A549 (cell line): ENCODE data around the gene LMBR1. TPM values are rescaled to one million over a fixed set of nuclear protein-coding genes. Genes with fewer than 3 reads are reported as not detected.

Experiments used
- ATAC-seq, 2 experiments: fragments of 200-7000 bp in 1 of 2; fragments of >200 bp in 1 of 2; cut with Nextera tagmentation in 1 of 2; cut with Tn5 transposase in 1 of 2; 3 replicates each; pipeline versions ENCODE4 v1.8.0 to v1.9.1; 2018 to 2020; ENCODE audit warnings: mild to moderate bottlenecking in 1 of 2, moderate library complexity in 1 of 2
- CTCF ChIA-PET: fragments of 300-600 bp; sonication (Branson Sonifier 250); formaldehyde crosslinking; extraction: SDS; loops from one replicate; lab custom pipeline; 2021; ENCODE audit warnings: antibody characterized with exemption, inconsistent platforms; lab: Yijun Ruan, JAX
- POLR2A ChIA-PET: fragments of 350-600 bp; formaldehyde crosslinking; extraction: SDS; loops from one replicate; lab custom pipeline; 2021; ENCODE audit warnings: antibody characterized with exemption, inconsistent platforms; lab: Yijun Ruan, JAX
- DNase-seq, 2 experiments: peaks; one replicate each; pipeline versions ENCODE4 v3.0.0 to v3.0.0-alpha.2; 2011 to 2016; ENCODE audit warnings: low read depth in 1 of 2, low spot score in 1 of 2
- FAIRE-seq: peaks from 2 replicates; lab custom pipeline; 2011; peaks lifted over from hg19 to GRCh38; lab: Jason Lieb, UNC
- H3K27ac ChIP-seq, 2 experiments: fragments of >200 bp; sonication (Bioruptor Twin); formaldehyde crosslinking; 3 replicates each; pipeline ENCODE4 v1.5.1; 2016 to 2017
- H3K4me1 ChIP-seq: fragments of >200 bp; sonication (Bioruptor Twin); formaldehyde crosslinking; 3 replicates; pipeline ENCODE4 v1.6.1; 2016
- H3K4me2 ChIP-seq: fragments of >200 bp; sonication (Bioruptor Twin); formaldehyde crosslinking; 3 replicates; pipeline ENCODE4 v1.6.1; 2016
- H3K4me3 ChIP-seq: fragments of >200 bp; sonication (Bioruptor Twin); formaldehyde crosslinking; 3 replicates; pipeline ENCODE4 v1.5.1; 2016
- H3K9me3 ChIP-seq: fragments of >200 bp; sonication (Bioruptor Twin); formaldehyde crosslinking; 3 replicates; pipeline ENCODE4 v1.6.1; 2016
- ATOH8 ChIP-seq: fragments of 250-450 bp; sonication (Bioruptor Pico); IDR thresholded peaks from 2 replicates; pipeline ENCODE4 v1.5.0; 2020; ENCODE audit warnings: low read depth, mild to moderate bottlenecking, moderate library complexity
- BHLHE40 ChIP-seq: IDR thresholded peaks from 2 replicates; pipeline ENCODE4 v1.6.1; 2012; ENCODE audit warnings: low read depth, low read length, inconsistent platforms
- CBX8 ChIP-seq: fragments of 200-600 bp; sonication (generic); IDR thresholded peaks from 2 replicates; pipeline ENCODE4 v1.6.1; 2016
- CEBPB ChIP-seq, 2 experiments: fragments of >200 bp in 1 of 2; sonication (Bioruptor Twin) in 1 of 2; formaldehyde crosslinking in 1 of 2; IDR thresholded peaks; 2 replicates each; pipeline ENCODE4 v1.6.1; 2012 to 2016
- CHD4 ChIP-seq: fragments of 200-600 bp; sonication (generic); IDR thresholded peaks from 2 replicates; pipeline ENCODE4 v1.6.1; 2016; ENCODE audit warnings: antibody characterized with exemption, mild to moderate bottlenecking, borderline replicate concordance
- E2F6 ChIP-seq: IDR thresholded peaks from 2 replicates; pipeline ENCODE4 v1.6.1; 2012; ENCODE audit warnings: low read depth, borderline replicate concordance
- EHF ChIP-seq: fragments of 250-450 bp; sonication (Bioruptor Pico); IDR thresholded peaks from 2 replicates; pipeline ENCODE4 v1.5.0; 2020; ENCODE audit warnings: mild to moderate bottlenecking
- EP300 ChIP-seq, 2 experiments: fragments of >200 bp; sonication (Bioruptor Twin); formaldehyde crosslinking; IDR thresholded peaks; 2 replicates in 1 of 2; 3 replicates in 1 of 2; pipeline ENCODE4 v1.6.1; 2016 to 2017
- FOSL2 ChIP-seq, 2 experiments: fragments of 450-650 bp in 1 of 2; fragments of >200 bp in 1 of 2; sonication (Bioruptor Twin) in 1 of 2; formaldehyde crosslinking; IDR thresholded peaks; 2 replicates each; pipeline versions ENCODE4 v1.5.0 to v1.6.1; 2016 to 2020; ENCODE audit warnings: mild to moderate bottlenecking in 1 of 2, moderate library complexity in 1 of 2
- FOXS1 ChIP-seq: fragments of 250-450 bp; sonication (Bioruptor Pico); IDR thresholded peaks from 2 replicates; pipeline ENCODE4 v1.5.0; 2020; ENCODE audit warnings: mild to moderate bottlenecking, moderate library complexity
- HDAC2 ChIP-seq: fragments of 200-600 bp; sonication (generic); IDR thresholded peaks from 2 replicates; pipeline ENCODE4 v1.6.1; 2016
- HOXB13 ChIP-seq: fragments of 250-450 bp; sonication (Bioruptor Pico); IDR thresholded peaks from 2 replicates; pipeline ENCODE4 v1.5.0; 2020; ENCODE audit warnings: low read depth, mild to moderate bottlenecking, moderate library complexity
- HOXB5 ChIP-seq: fragments of 250-450 bp; sonication (Bioruptor Pico); IDR thresholded peaks from 2 replicates; pipeline ENCODE4 v1.5.0; 2020; ENCODE audit warnings: mild to moderate bottlenecking, moderate library complexity
- MYC ChIP-seq: IDR thresholded peaks from 2 replicates; pipeline ENCODE4 v1.6.1; 2012; ENCODE audit warnings: mild to moderate bottlenecking, inconsistent platforms, low read length, improper control_type of control experiment, borderline replicate concordance
- NFE2L2 ChIP-seq: fragments of 150-350 bp; conservative IDR thresholded peaks from 2 replicates; pipeline ENCODE4 v1.6.1; 2014; ENCODE audit warnings: low read length
- POLR2AphosphoS2 ChIP-seq: conservative IDR thresholded peaks from 2 replicates; pipeline ENCODE4 v1.6.1; 2012; ENCODE audit warnings: low read length, improper control_type of control experiment, inconsistent platforms
- RAD21 ChIP-seq, 2 experiments: fragments of >200 bp in 1 of 2; sonication (Bioruptor Twin) in 1 of 2; formaldehyde crosslinking in 1 of 2; IDR thresholded peaks in 1 of 2; conservative IDR thresholded peaks in 1 of 2; 2 replicates in 1 of 2; 3 replicates in 1 of 2; pipeline ENCODE4 v1.6.1; 2012 to 2018; ENCODE audit warnings: inconsistent platforms in 1 of 2
- REST ChIP-seq: fragments of 200-600 bp; sonication (generic); IDR thresholded peaks from 2 replicates; pipeline ENCODE4 v1.6.1; 2016; ENCODE audit warnings: antibody characterized with exemption, mild to moderate bottlenecking, moderate library complexity
- SMC3 ChIP-seq: fragments of >200 bp; sonication (Bioruptor Twin); formaldehyde crosslinking; IDR thresholded peaks from 3 replicates; pipeline ENCODE4 v1.6.1; 2018; ENCODE audit warnings: inconsistent platforms
- SREBF2 ChIP-seq: fragments of 450-650 bp; IDR thresholded peaks from 2 replicates; pipeline ENCODE4 v1.6.1; 2014; ENCODE audit warnings: mild to moderate bottlenecking, moderate library complexity
- TFCP2L1 ChIP-seq: fragments of 250-450 bp; sonication (Bioruptor Pico); IDR thresholded peaks from 2 replicates; pipeline ENCODE4 v1.5.0; 2021; ENCODE audit warnings: mild to moderate bottlenecking
- ZC3H11A ChIP-seq: fragments of 450-650 bp; IDR thresholded peaks from 2 replicates; pipeline ENCODE4 v1.6.1; 2014; ENCODE audit warnings: antibody characterized with exemption, mild to moderate bottlenecking
- ZFP36 ChIP-seq: fragments of 450-650 bp; IDR thresholded peaks from 2 replicates; pipeline ENCODE4 v1.6.1; 2014; ENCODE audit warnings: borderline replicate concordance; ENCODE audit not compliant: partially characterized antibody
- WGBS: methylation state at CpG from one replicate; pipeline ENCODE4 v1.1.6; 2017; ENCODE audit errors: missing lambda C conversion rate; 5-methylcytosine and 5-hydroxymethylcytosine counted together
- polyA plus RNA-seq, 4 experiments: library from polyadenylated mRNA; depleted of rRNA in 3 of 4; stranded (reverse); fragments of >200 nt; fragmentation: RNase III in 1 of 4; extraction: RNeasy Plus Mini Kit Qiagen cat#74134 plus additional on column Dnase treatment in 1 of 4; gene quantifications; 2 replicates in 3 of 4; 3 replicates in 1 of 4; pipeline ENCODE4 v1.2.3, GENCODE V29; 2011 to 2017
- TF ChIP-seq, protein P1 (sequence below): fragments of 150-350 bp; IDR thresholded peaks from 2 replicates; pipeline ENCODE4 v1.6.1; 2014; ENCODE audit warnings: low read depth, mild to moderate bottlenecking, low read length
- TF ChIP-seq, protein P2 (sequence below): fragments of 250-450 bp; sonication (Bioruptor Pico); IDR thresholded peaks from 2 replicates; pipeline ENCODE4 v1.5.0; 2021; ENCODE audit warnings: mild to moderate bottlenecking, moderate library complexity, borderline replicate concordance
- TF ChIP-seq, protein P3 (sequence below): fragments of 450-650 bp; IDR thresholded peaks from 2 replicates; pipeline ENCODE4 v1.6.1; 2014; ENCODE audit warnings: antibody characterized with exemption

Gene LMBR1
- polyA plus RNA-seq, 2 of the 4 experiments (the other 2 are of a cell fraction), result 33.2 to 42.3 TPM

DNA sequence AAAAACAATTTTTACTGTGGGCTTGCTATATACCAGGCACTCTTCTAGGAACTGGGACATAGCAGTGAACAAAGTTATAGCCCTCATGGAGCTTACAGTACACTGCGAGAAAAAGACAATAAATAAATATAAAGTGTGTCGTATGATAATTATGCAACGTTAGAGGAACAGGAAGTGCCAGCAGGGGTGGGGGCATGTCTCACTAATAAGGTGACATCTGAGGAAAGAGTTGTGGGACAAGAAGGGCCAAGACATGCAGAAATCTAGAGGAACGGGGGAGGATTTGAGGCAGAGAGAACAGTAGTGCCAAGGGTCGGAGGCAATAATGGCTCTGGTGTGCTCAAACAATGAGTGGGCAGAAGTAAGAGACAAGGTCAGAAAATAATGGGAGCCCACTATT, 52.8 kb downstream of the LMBR1 start:
- WGBS, result 80% methylated on average over 5 of the region's 5 CpGs
- Histone ChIP-seq H3K4me2 (no peak overlapping the region), H3K4me1 (peaks cover 2% of the 10 kb centered on the region; the same call in 2 of the 3 replicates), H3K27ac (no peak overlapping the region), H3K9me3 (no peaks in the 10 kb centered on the region), H3K4me3 (no peak overlapping the region)
- TF ChIP-seq ZC3H11A, result no peak
- TF ChIP-seq EP300 (IDR thresholded peaks at IDR 0.05), result no peak
- no peak for TF ChIP-seq TFCP2L1
- FAIRE-seq (no peak), ATAC-seq (no peak), DNase-seq (no peak)
- POLR2A ChIA-PET, result no interaction called here
- CTCF ChIA-PET, result no interaction called here

- ATAC-seq, result no peak
- no peak overlapping the region for H3K4me2 ChIP-seq
- no peaks in the 10 kb centered on the region for H3K9me3 ChIP-seq
- H3K4me1 ChIP-seq, result no peaks in the 10 kb centered on the region; the same call in 2 of the 3 replicates
- ChIA-PET CTCF (interaction anchor here (0.7 kb wide), 1 partner anchor 11 kb away, joined by 3 read pairs; no protein-coding TSS in a partner anchor), POLR2A (interaction anchor here (0.7 kb wide), 1 partner anchor 8 kb away, joined by 4 read pairs; no protein-coding TSS in a partner anchor)
- no peak for DNase-seq
- TF ChIP-seq EP300 (IDR thresholded peaks at IDR 0.05) (no peak), SMC3 (no peak), ATOH8 (CRISPR knock-in tag) (no peak), NFE2L2 (no peak), RAD21 (conservative IDR thresholded peaks at IDR 0.05 in 1 of 2, IDR thresholded peaks at IDR 0.05 in 1 of 2) (no peak), CHD4 (no peak), HOXB5 (no peak), ZFP36 (no peak), FOSL2 (IDR thresholded peaks at IDR 0.05) (no peak), FOSL2 (CRISPR knock-in tag; IDR thresholded peaks at IDR 0.05) (no peak), EHF (CRISPR knock-in tag) (no peak), HOXB13 (no peak), CEBPB (IDR thresholded peaks at IDR 0.05) (no peak), MYC (no peak), HDAC2 (no peak), E2F6 (no peak), POLR2AphosphoS2 (no peak)
- TF ChIP-seq, protein P1, sequence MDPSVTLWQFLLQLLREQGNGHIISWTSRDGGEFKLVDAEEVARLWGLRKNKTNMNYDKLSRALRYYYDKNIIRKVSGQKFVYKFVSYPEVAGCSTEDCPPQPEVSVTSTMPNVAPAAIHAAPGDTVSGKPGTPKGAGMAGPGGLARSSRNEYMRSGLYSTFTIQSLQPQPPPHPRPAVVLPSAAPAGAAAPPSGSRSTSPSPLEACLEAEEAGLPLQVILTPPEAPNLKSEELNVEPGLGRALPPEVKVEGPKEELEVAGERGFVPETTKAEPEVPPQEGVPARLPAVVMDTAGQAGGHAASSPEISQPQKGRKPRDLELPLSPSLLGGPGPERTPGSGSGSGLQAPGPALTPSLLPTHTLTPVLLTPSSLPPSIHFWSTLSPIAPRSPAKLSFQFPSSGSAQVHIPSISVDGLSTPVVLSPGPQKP, result no peak
- TF ChIP-seq, protein P2, sequence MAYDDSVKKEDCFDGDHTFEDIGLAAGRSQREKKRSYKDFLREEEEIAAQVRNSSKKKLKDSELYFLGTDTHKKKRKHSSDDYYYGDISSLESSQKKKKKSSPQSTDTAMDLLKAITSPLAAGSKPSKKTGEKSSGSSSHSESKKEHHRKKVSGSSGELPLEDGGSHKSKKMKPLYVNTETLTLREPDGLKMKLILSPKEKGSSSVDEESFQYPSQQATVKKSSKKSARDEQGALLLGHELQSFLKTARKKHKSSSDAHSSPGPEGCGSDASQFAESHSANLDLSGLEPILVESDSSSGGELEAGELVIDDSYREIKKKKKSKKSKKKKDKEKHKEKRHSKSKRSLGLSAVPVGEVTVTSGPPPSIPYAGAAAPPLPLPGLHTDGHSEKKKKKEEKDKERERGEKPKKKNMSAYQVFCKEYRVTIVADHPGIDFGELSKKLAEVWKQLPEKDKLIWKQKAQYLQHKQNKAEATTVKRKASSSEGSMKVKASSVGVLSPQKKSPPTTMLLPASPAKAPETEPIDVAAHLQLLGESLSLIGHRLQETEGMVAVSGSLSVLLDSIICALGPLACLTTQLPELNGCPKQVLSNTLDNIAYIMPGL (CRISPR knock-in tag), result no peak
- TF ChIP-seq, all 56 proteins: peak for 0
- Histone ChIP-seq H3K27ac (no peak overlapping the region), H3K4me3 (no peak overlapping the region)
- 83% methylated on average over 3 of the region's 3 CpGs for WGBS
- no peak for FAIRE-seq
Measured at GRCh38 chr7:156836443-156836842, 56.5 kb downstream of the LMBR1 start.

GRCh38 chr7:156834462-156834861, 58.5 kb downstream of the LMBR1 start:
- POLR2A ChIA-PET, result no interaction called here
- no peaks in the 10 kb centered on the region for H3K4me1 ChIP-seq
- DNase-seq (no peak), FAIRE-seq (no peak), ATAC-seq (no peak)
- WGBS, result 91% methylated on average over 3 of the region's 3 CpGs
- H3K4me2 ChIP-seq, result no peak overlapping the region
- CTCF ChIA-PET, result no interaction called here
- H3K4me3 ChIP-seq, result no peak overlapping the region
- H3K9me3 ChIP-seq, result no peaks in the 10 kb centered on the region
- no peak overlapping the region for H3K27ac ChIP-seq
- no peak for TF ChIP-seq FOXS1
- TF ChIP-seq, protein P3, sequence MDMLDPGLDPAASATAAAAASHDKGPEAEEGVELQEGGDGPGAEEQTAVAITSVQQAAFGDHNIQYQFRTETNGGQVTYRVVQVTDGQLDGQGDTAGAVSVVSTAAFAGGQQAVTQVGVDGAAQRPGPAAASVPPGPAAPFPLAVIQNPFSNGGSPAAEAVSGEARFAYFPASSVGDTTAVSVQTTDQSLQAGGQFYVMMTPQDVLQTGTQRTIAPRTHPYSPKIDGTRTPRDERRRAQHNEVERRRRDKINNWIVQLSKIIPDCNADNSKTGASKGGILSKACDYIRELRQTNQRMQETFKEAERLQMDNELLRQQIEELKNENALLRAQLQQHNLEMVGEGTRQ, result no peak
- no peak for TF ChIP-seq CBX8
- TF ChIP-seq BHLHE40, result no peak
- no peak for TF ChIP-seq RAD21 (conservative IDR thresholded peaks at IDR 0.05 in 1 of 2, IDR thresholded peaks at IDR 0.05 in 1 of 2)
- TF ChIP-seq SMC3, result no peak
- TF ChIP-seq ZFP36, result no peak
- no peak for TF ChIP-seq REST
- no peak for TF ChIP-seq SREBF2
